Parathyroid adenoma (tissue), 2 donors: Measurements from ENCODE around the gene KLKB1.

Experiments
- H2AFZ ChIP-seq: fragments of 300-600 bp; sonication (generic); one replicate; pipeline ENCODE4 v1.7.0; 2017; ENCODE audit warnings: antibody characterized with exemption, mild to moderate bottlenecking
- H3K27ac ChIP-seq: fragments of 300-600 bp; sonication (generic); one replicate; pipeline ENCODE4 v1.7.0; 2017
- H3K27me3 ChIP-seq: fragments of 300-600 bp; sonication (generic); one replicate; pipeline ENCODE4 v1.7.0; 2017; ENCODE audit warnings: low read length; ENCODE audit not compliant: control insufficient read depth, insufficient read depth
- H3K36me3 ChIP-seq: fragments of 300-600 bp; sonication (generic); one replicate; pipeline ENCODE4 v1.7.0; 2017; ENCODE audit warnings: low read length; ENCODE audit not compliant: control insufficient read depth, insufficient read depth
- H3K4me1 ChIP-seq: fragments of 300-600 bp; sonication (generic); one replicate; pipeline ENCODE4 v1.7.0; 2017; ENCODE audit warnings: control low read depth
- H3K4me2 ChIP-seq: fragments of 300-600 bp; sonication (generic); one replicate; pipeline ENCODE4 v1.7.0; 2017; ENCODE audit warnings: low read length
- H3K4me3 ChIP-seq: fragments of 300-600 bp; sonication (generic); one replicate; pipeline ENCODE4 v1.7.0; 2017; ENCODE audit warnings: low read depth, low read length
- H3K79me2 ChIP-seq: fragments of 300-600 bp; sonication (generic); one replicate; pipeline ENCODE4 v1.7.0; 2017; ENCODE audit warnings: control low read depth
- H3K9ac ChIP-seq: fragments of 300-600 bp; sonication (generic); one replicate; pipeline ENCODE4 v1.7.0; 2017; ENCODE audit warnings: mild to moderate bottlenecking
- H3K9me3 ChIP-seq: fragments of 300-600 bp; sonication (generic); one replicate; pipeline ENCODE4 v1.7.0; 2017; ENCODE audit warnings: low read length; ENCODE audit not compliant: control insufficient read depth
- CTCF ChIP-seq: fragments of 300-600 bp; sonication (generic); IDR thresholded peaks from one replicate; pipeline ENCODE4 v1.7.0; 2017; ENCODE audit warnings: antibody characterized with exemption, mild to moderate bottlenecking
- donor health status: primary hyperparathyroidism.

The KLKB1 gene

GRCh38 chr4:186285147-186285546 lies 57.8 kb downstream of the KLKB1 start:
- Histone ChIP-seq H3K4me3 (no peak overlapping the region), H3K27ac (no peak overlapping the region), H3K4me1 (no peaks in the 10 kb centered on the region), H3K9me3 (no peaks in the 10 kb centered on the region), H3K4me2 (no peak overlapping the region), H3K9ac (no peak overlapping the region), H3K36me3 (no peaks in the 10 kb centered on the region), H3K79me2 (no peaks in the 10 kb centered on the region), H3K27me3 (no peaks in the 10 kb centered on the region), H2AFZ (no peak overlapping the region)
- TF ChIP-seq CTCF = no peak

GRCh38 chr4:186286581-186286980 lies 59.3 kb downstream of the KLKB1 start:
- H3K36me3 ChIP-seq = no peaks in the 10 kb centered on the region
- H3K27ac ChIP-seq = no peak overlapping the region
- H3K4me1 ChIP-seq = no peaks in the 10 kb centered on the region
- H2AFZ ChIP-seq = no peak overlapping the region
- no peak overlapping the region for H3K4me3 ChIP-seq
- H3K79me2 ChIP-seq = no peaks in the 10 kb centered on the region
- no peaks in the 10 kb centered on the region for H3K27me3 ChIP-seq
- TF ChIP-seq CTCF = no peak
- H3K9ac ChIP-seq = no peak overlapping the region
- H3K9me3 ChIP-seq = no peaks in the 10 kb centered on the region
- no peak overlapping the region for H3K4me2 ChIP-seq

- Histone ChIP-seq H3K36me3 (no peaks in the 10 kb centered on the region), H3K27me3 (no peaks in the 10 kb centered on the region)
- TF ChIP-seq CTCF = no peak
Measured at GRCh38 chr4:186291256-186291890, 64.1 kb downstream of the KLKB1 start.

GRCh38 chr4:186294160-186294559 lies 66.9 kb downstream of the KLKB1 start:
- TF ChIP-seq CTCF = no peak

More at GRCh38 chr4:186291256-186291890, 64.1 kb downstream of the KLKB1 start:
- Histone ChIP-seq H3K9me3 (no peaks in the 10 kb centered on the region), H2AFZ (no peak overlapping the region), H3K27ac (no peak overlapping the region), H3K9ac (no peak overlapping the region), H3K4me2 (no peak overlapping the region), H3K4me1 (no peaks in the 10 kb centered on the region), H3K4me3 (no peak overlapping the region), H3K79me2 (no peaks in the 10 kb centered on the region)

GRCh38 chr4:186296481-186296880 lies 69.2 kb downstream of the KLKB1 start:
- no peaks in the 10 kb centered on the region for H3K79me2 ChIP-seq

More at GRCh38 chr4:186294160-186294559, 66.9 kb downstream of the KLKB1 start:
- H2AFZ ChIP-seq = no peak overlapping the region
- no peaks in the 10 kb centered on the region for H3K27me3 ChIP-seq
- H3K9me3 ChIP-seq = no peaks in the 10 kb centered on the region
- H3K27ac ChIP-seq = no peak overlapping the region
- no peaks in the 10 kb centered on the region for H3K79me2 ChIP-seq
- no peak overlapping the region for H3K9ac ChIP-seq
- H3K4me3 ChIP-seq = no peak overlapping the region
- H3K4me1 ChIP-seq = no peaks in the 10 kb centered on the region
- no peaks in the 10 kb centered on the region for H3K36me3 ChIP-seq
- no peak overlapping the region for H3K4me2 ChIP-seq

More at GRCh38 chr4:186296481-186296880, 69.2 kb downstream of the KLKB1 start:
- Histone ChIP-seq H3K4me2 (no peak overlapping the region), H3K27me3 (no peaks in the 10 kb centered on the region), H3K36me3 (no peaks in the 10 kb centered on the region), H3K9me3 (no peaks in the 10 kb centered on the region), H3K27ac (no peak overlapping the region), H2AFZ (no peak overlapping the region), H3K4me3 (no peak overlapping the region), H3K4me1 (no peaks in the 10 kb centered on the region), H3K9ac (no peak overlapping the region)
- no peak for TF ChIP-seq CTCF
